Effector memory CD4-positive, alpha-beta T cell (primary cell): ENCODE results near the gene PRR13.
A peak's percentile ranks its signal among the peaks of the same experiment; 100 is the strongest.

Experiments
- DNase-seq, 3 donors: peaks; one replicate each; pipeline ENCODE4 v3.0.0-alpha.2; 2020
- H3K27ac ChIP-seq: 2 replicates; pipeline ENCODE4 v1.7.0; 2013; ENCODE audit warnings: mild to moderate bottlenecking, low read length, moderate library complexity; ENCODE audit not compliant: insufficient read depth, poor library complexity, severe bottlenecking
- H3K27me3 ChIP-seq: replicated peaks from 2 replicates; pipeline ENCODE4 v1.7.0; 2013; ENCODE audit warnings: mild to moderate bottlenecking, low read length; ENCODE audit not compliant: insufficient read depth, control insufficient read depth, poor library complexity, severe bottlenecking
- H3K36me3 ChIP-seq: 2 replicates; pipeline ENCODE4 v1.7.0; 2013; ENCODE audit warnings: mild to moderate bottlenecking, low read length, moderate library complexity; ENCODE audit not compliant: control insufficient read depth, insufficient read depth
- H3K4me1 ChIP-seq: 2 replicates; pipeline ENCODE4 v1.7.0; 2013; ENCODE audit warnings: low read length, mild to moderate bottlenecking; ENCODE audit not compliant: control insufficient read depth, insufficient read depth, poor library complexity, severe bottlenecking
- H3K4me3 ChIP-seq: 2 replicates; pipeline ENCODE4 v1.7.0; 2013; ENCODE audit warnings: low read length, low read depth, mild to moderate bottlenecking; ENCODE audit not compliant: insufficient read depth, poor library complexity, severe bottlenecking
- H3K9me3 ChIP-seq: 2 replicates; pipeline ENCODE4 v1.7.0; 2013; ENCODE audit warnings: mild to moderate bottlenecking, low read length, moderate library complexity; ENCODE audit not compliant: control insufficient read depth

Gene PRR13

GRCh38 chr12:53492188-53492587, 50.7 kb downstream of the PRR13 start:
- Histone ChIP-seq H3K9me3 (no peaks in the 10 kb centered on the region), H3K36me3 (no peaks in the 10 kb centered on the region), H3K27me3 (no peaks in the 10 kb centered on the region), H3K4me1 (peaks cover 19% of the 10 kb centered on the region), H3K4me3 (no peak overlapping the region), H3K27ac (peak overlapping the region; percentile 83)
- DNase-seq = no peak

- DNase-seq = peak; percentile 79 to 88 (median 80)
- Histone ChIP-seq H3K4me3 (peak overlapping the region; percentile 51), H3K27me3 (no peaks in the 10 kb centered on the region), H3K36me3 (no peaks in the 10 kb centered on the region), H3K9me3 (no peaks in the 10 kb centered on the region), H3K4me1 (peaks cover 19% of the 10 kb centered on the region), H3K27ac (peak overlapping the region; percentile 83)
Measured at GRCh38 chr12:53492830-53493609, 51.5 kb downstream of the PRR13 start.

GRCh38 chr12:53493610-53494391, 52.3 kb downstream of the PRR13 start:
- no peaks in the 10 kb centered on the region for H3K36me3 ChIP-seq
- H3K27me3 ChIP-seq = no peaks in the 10 kb centered on the region
- H3K4me1 ChIP-seq = peaks cover 25% of the 10 kb centered on the region
- peak overlapping the region; percentile 83 for H3K27ac ChIP-seq
- peak overlapping the region; percentile 51 for H3K4me3 ChIP-seq
- H3K9me3 ChIP-seq = no peaks in the 10 kb centered on the region
- DNase-seq = no peak
